Right lobe of liver (tissue), 6 donors: ENCODE data around the gene KRTAP10-12. TPM values are rescaled to one million over a fixed set of nuclear protein-coding genes. Genes with fewer than 3 reads are reported as not detected.

Experiments used
- ATAC-seq, 4 donors: fragments of 200-7000 bp; cut with Tn5 transposase; one replicate each; pipeline ENCODE4 v1.9.1; 2020; ENCODE audit warnings: mild to moderate bottlenecking in 4 of 4, moderate library complexity in 4 of 4
- DNase-seq, 3 donors: peaks; one replicate each; pipeline ENCODE4 v3.0.0-alpha.2; 2020
- H3K27ac ChIP-seq, 3 donors: fragments of 200-600 bp; one replicate each; pipeline ENCODE4 v1.8.0; 2022
- H3K27me3 ChIP-seq, 2 donors: fragments of 200-600 bp; one replicate each; pipeline ENCODE4 v1.8.0; 2022
- H3K36me3 ChIP-seq, 4 donors: fragments of 200-600 bp; sonication (generic) in 1 of 4; one replicate each; pipeline versions ENCODE4 v1.5.1 to v1.8.0; 2017 to 2022; ENCODE audit warnings: control low read depth in 1 of 4
- H3K4me1 ChIP-seq, 4 donors: fragments of 200-600 bp; sonication (generic) in 1 of 4; one replicate each; pipeline versions ENCODE4 v1.5.1 to v1.8.0; 2017 to 2022; ENCODE audit warnings: control low read depth in 1 of 4
- H3K4me3 ChIP-seq, 3 donors: fragments of 200-600 bp; one replicate each; pipeline ENCODE4 v1.8.0; 2022
- H3K9me3 ChIP-seq, 4 donors: fragments of 200-600 bp; sonication (generic) in 1 of 4; one replicate each; pipeline versions ENCODE4 v1.5.1 to v1.8.0; 2017 to 2022; ENCODE audit warnings: control low read depth in 1 of 4
- POLR2A ChIP-seq: fragments of 450-650 bp; IDR thresholded peaks from one replicate; pipeline ENCODE4 v1.6.1; 2017; ENCODE audit warnings: antibody characterized with exemption, mild to moderate bottlenecking
- WGBS: methylation state at CpG from one replicate; pipeline ENCODE4 v1.1.6; 2018; ENCODE audit warnings: low coverage, low lambda C conversion rate; ENCODE audit not compliant: insufficient coverage; ENCODE audit errors: missing lambda C conversion rate; 5-methylcytosine and 5-hydroxymethylcytosine counted together
- intact Hi-C, 2 donors: fragments of 100-400 bp; cut with DNase I; formaldehyde crosslinking; loops; one replicate each; pipeline versions ENCODE4 v1.11.2 to v1.14.1; 2022
- total RNA-seq, 6 experiments: library from RNA; depleted of rRNA in 2 of 6; stranded (reverse); fragments of >200 nt in 2 of 6; fragmentation: NEBNext Ultra II Directional in 3 of 6; extraction: Animal tissue kit (Norgen Biotek cat#: 25700) in 3 of 6; gene quantifications; one replicate each; pipeline versions ENCODE4 v1.1.0 to v1.2.4, GENCODE V29; 2016 to 2023
- TF ChIP-seq, protein P1 (sequence below), 4 donors: fragments of 200-600 bp in 3 of 4; fragments of 450-650 bp in 1 of 4; IDR thresholded peaks; one replicate each; pipeline versions ENCODE4 v1.5.1 to v1.8.0; 2016 to 2022; ENCODE audit warnings: antibody characterized with exemption in 4 of 4, mild to moderate bottlenecking in 2 of 4
- donor health status: DM: no; HTN: yes; CAD: no.
- donor health status: DM: no; HTN: no; CAD: no.
- donor health status: DM: no; HTN: no; CAD: no.
- donor health status: DM: no; HTN: yes; CAD: no.
- donor health status: DM: no; HTN: yes; CAD: no.

KRTAP10-12 gene
- total RNA-seq, 6 experiments from 2014 or later = not detected

DNA sequence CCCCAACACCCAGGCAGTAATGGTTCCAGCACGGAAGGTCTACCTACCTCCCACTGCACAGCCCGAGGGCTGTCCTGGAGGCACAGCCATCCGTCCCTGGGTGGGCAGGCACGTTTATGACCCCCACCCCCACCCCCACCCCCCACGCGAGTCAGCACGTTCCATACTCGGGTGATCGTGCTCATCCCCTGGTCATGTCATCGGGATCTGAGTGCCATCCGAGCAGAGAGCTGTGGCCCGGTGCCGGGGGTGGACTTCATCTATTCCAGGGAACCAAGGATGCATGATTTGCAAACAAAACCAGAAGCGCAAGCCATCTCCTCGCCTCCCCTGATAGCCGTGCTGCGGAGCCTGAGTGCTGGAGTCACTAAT is 13.3 kb downstream of the KRTAP10-12 start:
- Histone ChIP-seq H3K27ac (no peak overlapping the region), H3K9me3 (no peaks in the 10 kb centered on the region), H3K4me1 (peaks cover 0 to 3% (median 0%) of the 10 kb centered on the region in 4 donors), H3K36me3 (no peaks in the 10 kb centered on the region), H3K27me3 (peaks cover 24 to 34% of the 10 kb centered on the region in 2 donors), H3K4me3 (no peak overlapping the region)
- TF ChIP-seq, protein P1, sequence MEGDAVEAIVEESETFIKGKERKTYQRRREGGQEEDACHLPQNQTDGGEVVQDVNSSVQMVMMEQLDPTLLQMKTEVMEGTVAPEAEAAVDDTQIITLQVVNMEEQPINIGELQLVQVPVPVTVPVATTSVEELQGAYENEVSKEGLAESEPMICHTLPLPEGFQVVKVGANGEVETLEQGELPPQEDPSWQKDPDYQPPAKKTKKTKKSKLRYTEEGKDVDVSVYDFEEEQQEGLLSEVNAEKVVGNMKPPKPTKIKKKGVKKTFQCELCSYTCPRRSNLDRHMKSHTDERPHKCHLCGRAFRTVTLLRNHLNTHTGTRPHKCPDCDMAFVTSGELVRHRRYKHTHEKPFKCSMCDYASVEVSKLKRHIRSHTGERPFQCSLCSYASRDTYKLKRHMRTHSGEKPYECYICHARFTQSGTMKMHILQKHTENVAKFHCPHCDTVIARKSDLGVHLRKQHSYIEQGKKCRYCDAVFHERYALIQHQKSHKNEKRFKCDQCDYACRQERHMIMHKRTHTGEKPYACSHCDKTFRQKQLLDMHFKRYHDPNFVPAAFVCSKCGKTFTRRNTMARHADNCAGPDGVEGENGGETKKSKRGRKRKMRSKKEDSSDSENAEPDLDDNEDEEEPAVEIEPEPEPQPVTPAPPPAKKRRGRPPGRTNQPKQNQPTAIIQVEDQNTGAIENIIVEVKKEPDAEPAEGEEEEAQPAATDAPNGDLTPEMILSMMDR (IDR thresholded peaks at IDR 0.05) = no peak
- TF ChIP-seq POLR2A = no peak
- ATAC-seq = no peak
- DNase-seq = no peak
- WGBS = 10% methylated on average over 8 of the region's 17 CpGs
- intact Hi-C loops = no loop called here

DNA sequence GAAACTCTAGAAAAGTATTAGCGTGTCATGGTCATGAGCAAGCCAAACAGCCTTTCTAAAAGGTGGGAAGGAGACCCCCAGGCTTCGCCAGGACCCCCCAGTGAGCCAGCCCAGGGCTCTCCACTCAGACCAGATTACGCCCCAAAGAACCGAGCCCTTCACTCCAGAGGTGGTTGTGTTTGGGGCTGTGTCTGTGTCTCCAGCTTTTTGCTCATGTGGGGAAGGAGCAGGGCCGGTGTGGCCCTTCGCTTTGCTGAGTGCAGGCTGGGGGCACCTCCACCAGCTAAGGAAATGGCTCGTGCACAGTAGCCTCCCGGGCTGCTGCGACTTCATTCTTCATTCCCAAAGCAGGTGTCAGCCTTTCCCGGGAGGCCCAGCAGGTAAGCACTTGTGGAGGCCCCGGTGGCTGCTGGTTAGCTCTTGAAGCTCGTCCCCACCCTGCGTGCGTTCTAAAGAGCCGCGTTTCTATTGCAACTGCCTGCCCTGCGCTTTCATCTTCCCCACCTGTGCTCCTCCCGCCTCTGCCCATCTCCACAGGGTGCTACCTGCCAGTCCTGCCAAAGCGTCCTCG is 13.9 kb downstream of the KRTAP10-12 start:
- ATAC-seq (no peak), DNase-seq (peak in 1 of 3 donors; percentile 39)
- peaks cover 0 to 3% (median 0%) of the 10 kb centered on the region in 4 donors for H3K4me1 ChIP-seq
- no peaks in the 10 kb centered on the region for H3K36me3 ChIP-seq
- TF ChIP-seq, protein P1 (IDR thresholded peaks at IDR 0.05) = no peak
- intact Hi-C loops = no loop called here
- peaks cover 24 to 34% of the 10 kb centered on the region in 2 donors for H3K27me3 ChIP-seq
- no peaks in the 10 kb centered on the region for H3K9me3 ChIP-seq
- WGBS = 17% methylated on average over 3 of the region's 20 CpGs
- no peak overlapping the region for H3K27ac ChIP-seq
- no peak overlapping the region for H3K4me3 ChIP-seq

DNA sequence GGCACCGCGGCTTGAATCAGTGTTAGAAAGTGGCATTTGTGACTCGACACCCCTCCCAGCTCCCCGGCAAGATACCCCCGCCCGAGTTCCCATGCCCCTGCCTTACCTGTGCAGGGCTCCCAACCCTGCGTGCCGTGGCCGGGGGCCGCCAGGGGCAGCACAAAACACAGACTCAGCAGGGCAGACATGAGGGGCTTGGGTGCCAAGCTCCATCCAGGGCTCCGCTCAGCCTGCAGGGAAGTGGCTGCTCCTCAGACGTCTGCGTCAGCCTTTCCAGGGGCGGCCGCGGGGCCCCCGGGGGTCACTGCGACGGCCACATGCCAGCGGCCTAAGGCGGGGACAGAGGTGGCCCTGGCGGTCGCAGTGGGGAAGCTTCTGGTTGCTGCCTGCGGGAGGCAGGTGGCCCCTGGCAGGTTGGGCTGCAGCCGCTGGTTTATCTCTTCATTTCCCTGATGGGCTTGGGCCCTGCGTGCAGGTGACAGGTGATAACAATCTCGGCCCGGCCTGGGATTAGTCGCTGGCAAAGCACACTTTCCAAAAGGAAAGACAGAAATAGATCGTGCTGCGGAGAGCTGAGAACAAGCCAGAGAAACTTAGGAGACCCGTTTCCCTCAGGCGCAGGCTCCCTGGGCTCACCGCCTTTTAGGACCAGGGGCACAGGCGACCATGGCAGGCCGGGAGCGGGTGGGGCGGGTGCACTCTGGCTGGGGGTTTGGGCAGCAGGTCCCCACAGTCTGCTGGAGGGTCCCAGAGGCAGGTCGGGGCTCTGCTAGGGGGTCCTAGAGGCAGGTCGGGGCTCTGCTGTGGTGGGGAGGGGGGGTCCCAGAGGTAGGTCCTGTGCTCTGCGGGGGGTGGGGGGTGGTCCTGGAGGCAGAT is 14.6 kb downstream of the KRTAP10-12 start, which contains the start of gene TSPEAR:
TSS of gene TSPEAR (minus strand) at position 246 of the 876 bp plus-strand sequence. CDS start at position 188, 58 bp downstream.
- intact Hi-C loops = no loop called here
- Histone ChIP-seq H3K9me3 (no peaks in the 10 kb centered on the region), H3K27ac (no peak within 1 kb of the TSS), H3K4me3 (no peak within 1 kb of the TSS), H3K36me3 (no peaks in the 10 kb centered on the region), H3K4me1 (peaks cover 0 to 3% (median 0%) of the 10 kb centered on the region in 4 donors), H3K27me3 (peaks cover 24 to 34% of the 10 kb centered on the region in 2 donors)
- TF ChIP-seq, protein P1 (IDR thresholded peaks at IDR 0.05) = no peak
- TF ChIP-seq POLR2A = no peak
- DNase-seq (no peak), ATAC-seq (no peak)
- WGBS = 2% methylated on average over 18 of the region's 41 CpGs

DNA sequence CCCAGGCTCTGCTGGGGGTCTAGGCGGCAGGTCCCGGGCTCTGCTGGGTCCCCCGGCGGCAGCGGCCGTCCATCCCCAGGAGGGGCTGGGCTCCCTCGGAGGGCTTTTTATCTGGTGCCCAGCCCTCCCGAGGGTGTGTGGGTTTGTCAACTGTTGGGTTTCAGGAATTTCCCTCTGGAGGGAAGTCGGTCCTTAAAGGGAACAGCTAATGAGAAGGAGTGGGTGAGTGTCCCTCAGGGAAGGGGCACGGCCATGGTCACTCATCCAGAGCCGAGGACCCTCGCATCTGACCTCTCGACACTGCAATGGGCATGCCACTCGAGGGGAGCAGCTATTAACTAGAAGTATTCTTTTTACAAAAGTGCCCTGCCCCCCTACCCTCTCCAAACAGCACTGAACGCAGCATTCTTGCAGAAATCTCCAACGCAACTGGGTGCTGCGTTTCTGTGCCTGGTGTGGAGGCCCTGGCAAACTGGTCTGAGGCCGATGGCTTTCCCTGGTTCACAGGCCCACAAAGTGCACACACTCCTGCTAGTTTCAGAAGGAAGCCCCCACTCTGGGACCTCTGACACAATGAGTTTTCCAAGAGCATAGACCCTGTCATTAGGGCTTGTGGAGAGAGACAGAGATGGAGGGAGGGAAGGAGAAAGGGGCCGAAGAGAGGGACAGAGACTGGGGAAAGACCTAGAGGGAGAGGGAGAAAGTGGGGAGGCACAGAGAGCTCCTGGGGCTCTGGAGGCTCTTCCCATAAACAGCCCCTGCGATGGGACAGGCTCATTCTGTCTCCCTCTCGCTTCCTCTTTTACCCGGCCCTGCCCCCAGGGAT is 15.4 kb downstream of the KRTAP10-12 start:
- DNase-seq = no peak
- Histone ChIP-seq H3K36me3 (no peaks in the 10 kb centered on the region), H3K27me3 (peaks cover 24 to 34% of the 10 kb centered on the region in 2 donors), H3K4me1 (peaks cover 0 to 3% (median 0%) of the 10 kb centered on the region in 4 donors), H3K4me3 (no peak overlapping the region), H3K9me3 (no peaks in the 10 kb centered on the region), H3K27ac (no peak overlapping the region)
- intact Hi-C loops = no loop called here
- 7% methylated on average over 16 of the region's 22 CpGs for WGBS
- TF ChIP-seq POLR2A = no peak
- TF ChIP-seq, protein P1 (IDR thresholded peaks at IDR 0.05) = no peak
- no peak for ATAC-seq
